Measurements from ENCODE around the gene BAHCC1. TPM values are rescaled to one million over a fixed set of nuclear protein-coding genes. Genes with fewer than 3 reads are reported as not detected.

The BAHCC1 gene
- total and polyA plus RNA-seq, 9 of the 15 experiments (the other 6 are each of a cell fraction or from before 2014, with no cell fraction given) = 0.14 to 26.9 (median 5.0) TPM

- TF ChIP-seq REST (IDR thresholded peaks at IDR 0.05; ENCODE audit: borderline replicate concordance) = peak; percentile 89
- peak; percentile 20; the same call in 1 of the 2 replicates for TF ChIP-seq REST (CRISPR knock-in tag; IDR thresholded peaks at IDR 0.05; ENCODE audit: low read depth)
- no peak for TF ChIP-seq ZNF277 (CRISPR knock-in tag; IDR thresholded peaks at IDR 0.05; ENCODE audit: borderline replicate concordance)
- peak; percentile 84; the same call in 1 of the 2 replicates for TF ChIP-seq KAT7 (CRISPR knock-in tag; IDR thresholded peaks at IDR 0.05; ENCODE audit: borderline replicate concordance)
- TF ChIP-seq ZNF780A (CRISPR knock-in tag; IDR thresholded peaks at IDR 0.05) = no peak
Measured at GRCh38 chr17:81484195-81484979, 89.1 kb downstream of the BAHCC1 start (continued).
